Smooth muscle cell (in vitro differentiated cells): ENCODE data around the gene PTPRK. TPM values are rescaled to one million over a fixed set of nuclear protein-coding genes. Genes with fewer than 3 reads are reported as not detected.

Experiments used
- DNase-seq: peaks from one replicate; lab custom pipeline; 2025; ENCODE audit not compliant: unreplicated experiment; lab: John Stamatoyannopoulos, UW
- H2AFZ ChIP-seq: fragments of 200-600 bp; sonication (generic); 2 replicates; pipeline ENCODE4 v1.6.0; 2016; ENCODE audit warnings: antibody characterized with exemption, low read depth, mild to moderate bottlenecking
- H3F3A ChIP-seq: fragments of 200-600 bp; sonication (generic); 2 replicates; pipeline ENCODE4 v1.6.0; 2017; ENCODE audit warnings: antibody characterized with exemption, low read depth
- H3K27ac ChIP-seq: fragments of 200-600 bp; sonication (generic); 2 replicates; pipeline ENCODE4 v1.5.1; 2016; ENCODE audit warnings: low read depth, mild to moderate bottlenecking
- H3K27me3 ChIP-seq: fragments of 200-600 bp; sonication (generic); 2 replicates; pipeline ENCODE4 v1.6.1; 2016; ENCODE audit warnings: low read depth, mild to moderate bottlenecking
- H3K36me3 ChIP-seq: fragments of 200-600 bp; sonication (generic); 2 replicates; pipeline ENCODE4 v1.5.1; 2016; ENCODE audit warnings: low read depth
- H3K4me1 ChIP-seq: fragments of 200-600 bp; sonication (generic); 2 replicates; pipeline ENCODE4 v1.5.1; 2016; ENCODE audit warnings: low read depth
- H3K4me2 ChIP-seq: fragments of 200-600 bp; sonication (generic); 2 replicates; pipeline ENCODE4 v1.6.0; 2016; ENCODE audit warnings: mild to moderate bottlenecking
- H3K4me3 ChIP-seq: fragments of 200-600 bp; sonication (generic); 2 replicates; pipeline ENCODE4 v1.5.1; 2016; ENCODE audit warnings: mild to moderate bottlenecking
- H3K79me2 ChIP-seq: fragments of 200-600 bp; sonication (generic); 2 replicates; pipeline ENCODE4 v1.6.0; 2016; ENCODE audit warnings: low read depth, mild to moderate bottlenecking
- H3K9ac ChIP-seq: fragments of 200-600 bp; sonication (generic); 2 replicates; pipeline ENCODE4 v1.6.0; 2016; ENCODE audit warnings: low read depth
- H3K9me3 ChIP-seq: fragments of 200-600 bp; sonication (generic); replicated peaks from 2 replicates; pipeline ENCODE4 v1.5.1; 2016; ENCODE audit warnings: low read depth
- H4K20me1 ChIP-seq: fragments of 200-600 bp; sonication (generic); 2 replicates; pipeline ENCODE4 v1.6.0; 2016; ENCODE audit warnings: low read depth
- CTCF ChIP-seq: fragments of 200-600 bp; sonication (generic); IDR thresholded peaks from 2 replicates; pipeline ENCODE4 v1.5.1; 2017; ENCODE audit warnings: borderline replicate concordance, mild to moderate bottlenecking, antibody characterized with exemption; ENCODE audit not compliant: insufficient read depth, poor library complexity, severe bottlenecking
- WGBS: methylation state at CpG from one replicate; pipeline ENCODE4 v1.1.7; 2016; ENCODE audit warnings: low lambda C conversion rate; 5-methylcytosine and 5-hydroxymethylcytosine counted together
- polyA plus RNA-seq: library from polyadenylated mRNA; unstranded; fragments of >200 nt; fragmentation: Nextera tagmentation; extraction: Ambion mirVana; gene quantifications from 2 replicates; pipeline ENCODE4 v1.2.1, GENCODE V29; 2016
- total RNA-seq: library from RNA; depleted of rRNA; stranded (reverse); fragments of >200 nt; gene quantifications from 2 replicates; pipeline ENCODE4 v1.2.3, GENCODE V29; 2014

The PTPRK gene
- total and polyA plus RNA-seq, 2 experiments from 2014 or later = 21.7 to 50.4 TPM

GRCh38 chr6:127941228-127941627 is 579.2 kb downstream of the PTPRK start:
- Histone ChIP-seq H3K4me1 (peaks cover 11% of the 10 kb centered on the region), H3K9ac (no peak overlapping the region), H3K9me3 (no peaks in the 10 kb centered on the region), H3K4me3 (no peak overlapping the region), H3F3A (no peaks in the 10 kb centered on the region), H3K27me3 (no peaks in the 10 kb centered on the region), H3K4me2 (no peak overlapping the region), H4K20me1 (no peaks in the 10 kb centered on the region), H2AFZ (no peak overlapping the region), H3K36me3 (no peaks in the 10 kb centered on the region), H3K79me2 (no peaks in the 10 kb centered on the region), H3K27ac (no peak overlapping the region)
- DNase-seq = no peak
- TF ChIP-seq CTCF = no peak
- 89% methylated on average over 5 of the region's 5 CpGs for WGBS

GRCh38 chr6:127939442-127940066 is 580.8 kb downstream of the PTPRK start:
- DNase-seq = no peak

GRCh38 chr6:127938701-127939100 is 581.7 kb downstream of the PTPRK start:
- no peaks in the 10 kb centered on the region for H4K20me1 ChIP-seq
- H3K4me1 ChIP-seq = peaks cover 11% of the 10 kb centered on the region
- H2AFZ ChIP-seq = peak overlapping the region; percentile 95
- no peaks in the 10 kb centered on the region for H3F3A ChIP-seq
- TF ChIP-seq CTCF = no peak
- H3K27ac ChIP-seq = peak overlapping the region; percentile 90
- H3K9ac ChIP-seq = peak overlapping the region; percentile 60
- no peaks in the 10 kb centered on the region for H3K36me3 ChIP-seq
- H3K9me3 ChIP-seq = no peaks in the 10 kb centered on the region
- no peak overlapping the region for H3K4me3 ChIP-seq
- no peaks in the 10 kb centered on the region for H3K27me3 ChIP-seq
- peak overlapping the region; percentile 55 for H3K4me2 ChIP-seq
- no peaks in the 10 kb centered on the region for H3K79me2 ChIP-seq
- DNase-seq = no peak

More at GRCh38 chr6:127939442-127940066, 580.8 kb downstream of the PTPRK start:
- H3K9ac ChIP-seq = peak overlapping the region; percentile 60
- no peaks in the 10 kb centered on the region for H4K20me1 ChIP-seq
- no peaks in the 10 kb centered on the region for H3K36me3 ChIP-seq
- H3K79me2 ChIP-seq = no peaks in the 10 kb centered on the region
- H2AFZ ChIP-seq = peak overlapping the region; percentile 95
- H3F3A ChIP-seq = no peaks in the 10 kb centered on the region
- TF ChIP-seq CTCF = no peak
- peak overlapping the region; percentile 55 for H3K4me2 ChIP-seq
- H3K9me3 ChIP-seq = no peaks in the 10 kb centered on the region
- no peaks in the 10 kb centered on the region for H3K27me3 ChIP-seq
- peaks cover 11% of the 10 kb centered on the region for H3K4me1 ChIP-seq
- H3K4me3 ChIP-seq = no peak overlapping the region
- peak overlapping the region; percentile 90 for H3K27ac ChIP-seq
- WGBS = 33% methylated on average over 3 of the region's 3 CpGs

- Histone ChIP-seq H3F3A (no peaks in the 10 kb centered on the region), H3K27me3 (no peaks in the 10 kb centered on the region), H3K4me2 (no peak overlapping the region), H4K20me1 (no peaks in the 10 kb centered on the region), H3K79me2 (no peaks in the 10 kb centered on the region), H2AFZ (no peak overlapping the region), H3K4me1 (peaks cover 11% of the 10 kb centered on the region), H3K9ac (no peak overlapping the region), H3K27ac (no peak overlapping the region), H3K4me3 (no peak overlapping the region), H3K36me3 (no peaks in the 10 kb centered on the region), H3K9me3 (no peaks in the 10 kb centered on the region)
- no peak for DNase-seq
- no peak for TF ChIP-seq CTCF
Observed at GRCh38 chr6:127937747-127938146, 582.7 kb downstream of the PTPRK start.
